Neutrophil (primary cell): ENCODE results near the gene SETDB2.

ENCODE experiments used
- H3K27ac ChIP-seq: fragments of 200-600 bp; sonication (generic); 2 replicates; pipeline ENCODE4 v1.5.1; 2016; ENCODE audit warnings: mild to moderate bottlenecking, moderate library complexity
- H3K27me3 ChIP-seq: fragments of 200-600 bp; sonication (generic); 2 replicates; pipeline ENCODE4 v1.6.0; 2016; ENCODE audit warnings: mild to moderate bottlenecking
- H3K36me3 ChIP-seq: fragments of 200-600 bp; sonication (generic); 2 replicates; pipeline ENCODE4 v1.5.1; 2017
- H3K4me1 ChIP-seq, 2 experiments: fragments of 200-600 bp in 1 of 2; sonication (generic) in 1 of 2; 1 replicate in 1 of 2; 2 replicates in 1 of 2; pipeline versions ENCODE4 v1.5.1 to v1.6.1; 2013 to 2016; ENCODE audit warnings: low read depth in 1 of 2, low read length in 1 of 2, mild to moderate bottlenecking in 1 of 2, moderate library complexity in 1 of 2; ENCODE audit not compliant: control insufficient read depth in 1 of 2, insufficient read depth in 1 of 2
- H3K4me3 ChIP-seq, 2 experiments: fragments of 200-600 bp in 1 of 2; sonication (generic) in 1 of 2; 1 replicate in 1 of 2; 2 replicates in 1 of 2; pipeline ENCODE4 v1.5.1; 2013 to 2016; ENCODE audit warnings: low read depth in 1 of 2, low read length in 1 of 2, mild to moderate bottlenecking in 1 of 2, moderate library complexity in 1 of 2
- H3K9me3 ChIP-seq: fragments of 200-600 bp; sonication (generic); 2 replicates; pipeline ENCODE4 v1.5.1; 2016
- CTCF ChIP-seq: fragments of 200-600 bp; sonication (generic); IDR thresholded peaks from 2 replicates; pipeline ENCODE4 v1.5.1; 2016; ENCODE audit warnings: antibody characterized with exemption

The SETDB2 gene

GRCh38 chr13:49516467-49516866, 72.4 kb downstream of the SETDB2 start:
- H3K27me3 ChIP-seq, result no peaks in the 10 kb centered on the region
- H3K4me1 ChIP-seq, result no peaks in the 10 kb centered on the region
- no peak overlapping the region for H3K4me3 ChIP-seq
- H3K9me3 ChIP-seq, result no peaks in the 10 kb centered on the region
- no peak overlapping the region for H3K27ac ChIP-seq
- H3K36me3 ChIP-seq, result peaks cover 81% of the 10 kb centered on the region
- no peak for TF ChIP-seq CTCF

GRCh38 chr13:49517461-49517860, 73.4 kb downstream of the SETDB2 start:
- H3K27me3 ChIP-seq, result no peaks in the 10 kb centered on the region
- no peaks in the 10 kb centered on the region for H3K4me1 ChIP-seq
- no peak overlapping the region for H3K4me3 ChIP-seq
- TF ChIP-seq CTCF, result no peak
- no peaks in the 10 kb centered on the region for H3K9me3 ChIP-seq
- peaks cover 90% of the 10 kb centered on the region for H3K36me3 ChIP-seq
- H3K27ac ChIP-seq, result no peak overlapping the region

- peaks cover 85% of the 10 kb centered on the region for H3K36me3 ChIP-seq
- no peaks in the 10 kb centered on the region for H3K4me1 ChIP-seq
- TF ChIP-seq CTCF, result no peak
- H3K27ac ChIP-seq, result no peak overlapping the region
- H3K4me3 ChIP-seq, result no peak overlapping the region
- H3K9me3 ChIP-seq, result no peaks in the 10 kb centered on the region
- no peaks in the 10 kb centered on the region for H3K27me3 ChIP-seq
Observed at GRCh38 chr13:49521224-49521623, 77.2 kb downstream of the SETDB2 start.

- Histone ChIP-seq H3K9me3 (no peaks in the 10 kb centered on the region), H3K4me1 (peaks cover under 1% of the 10 kb centered on the region in 2 experiments), H3K27me3 (no peaks in the 10 kb centered on the region), H3K4me3 (no peak overlapping the region), H3K36me3 (peaks cover 82% of the 10 kb centered on the region), H3K27ac (no peak overlapping the region)
- no peak for TF ChIP-seq CTCF
Observed at GRCh38 chr13:49524740-49525501, 80.8 kb downstream of the SETDB2 start.

GRCh38 chr13:49527123-49527522, 83.0 kb downstream of the SETDB2 start:
- peaks cover 60% of the 10 kb centered on the region for H3K36me3 ChIP-seq

More at GRCh38 chr13:49527123-49527522, 83.0 kb downstream of the SETDB2 start:
- Histone ChIP-seq H3K4me3 (no peak overlapping the region), H3K27ac (no peak overlapping the region), H3K4me1 (peaks cover 10 to 17% of the 10 kb centered on the region in 2 experiments), H3K9me3 (no peaks in the 10 kb centered on the region), H3K27me3 (no peaks in the 10 kb centered on the region)
- TF ChIP-seq CTCF, result no peak
